CD4-positive, alpha-beta T cell treated with Interleukin-12 subunit alpha and Interleukin-12 subunit beta, for 1 hour (primary cell): ENCODE results near the gene LRRC14B.

Source experiments
- DNase-seq: peaks from one replicate; pipeline ENCODE4 v3.0.0-alpha.2; 2020

Gene LRRC14B

DNA sequence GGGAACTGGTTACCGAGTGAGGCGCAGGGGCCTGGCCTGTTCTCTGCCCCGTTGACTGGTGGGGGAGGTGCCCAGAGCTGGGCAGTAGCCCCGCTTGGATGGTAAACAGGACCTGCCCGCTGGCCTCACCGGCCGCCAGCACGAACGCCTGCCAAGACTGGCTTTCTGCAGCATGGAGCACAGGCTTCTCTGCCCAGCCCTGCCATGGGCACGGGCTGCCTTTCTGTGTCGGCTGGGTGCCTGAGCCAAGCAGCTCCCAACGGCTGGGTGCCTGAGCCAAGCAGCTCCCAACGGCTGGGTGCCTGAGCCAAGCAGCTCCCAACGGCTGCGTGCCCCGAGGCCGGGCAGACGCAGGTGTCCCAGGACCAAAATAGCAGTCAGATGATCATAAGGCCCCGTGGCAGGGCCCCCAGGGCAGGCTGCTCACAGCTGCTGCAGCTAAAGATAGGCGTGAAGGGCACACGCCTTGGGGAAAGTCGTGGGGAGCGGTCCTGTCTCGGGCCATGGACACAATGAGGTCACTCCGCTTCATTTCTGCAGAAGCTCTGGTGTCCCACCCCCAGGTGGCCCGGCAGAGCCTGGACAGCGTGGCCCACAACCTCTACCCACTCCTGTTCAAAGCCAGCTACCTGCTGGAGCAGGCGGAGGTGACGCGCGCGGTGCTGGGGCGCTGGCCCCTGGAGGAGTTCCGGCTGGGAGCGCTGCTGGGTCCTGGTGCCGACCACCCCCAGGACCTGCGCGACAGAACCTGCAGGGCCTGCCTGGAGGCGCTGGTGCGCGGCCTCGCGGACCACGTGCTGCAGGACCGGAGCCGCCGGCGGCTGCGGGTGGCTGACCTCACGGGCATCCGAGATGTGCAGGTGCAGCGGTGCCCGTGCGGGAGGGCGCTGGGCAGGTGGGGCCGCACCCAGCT, at the start of gene LRRC14B:
Gene LRRC14B (plus strand): TSS at position 460 of the 913 bp plus-strand sequence. CDS start 44 bp downstream, at position 504.
- no peak for DNase-seq

DNA sequence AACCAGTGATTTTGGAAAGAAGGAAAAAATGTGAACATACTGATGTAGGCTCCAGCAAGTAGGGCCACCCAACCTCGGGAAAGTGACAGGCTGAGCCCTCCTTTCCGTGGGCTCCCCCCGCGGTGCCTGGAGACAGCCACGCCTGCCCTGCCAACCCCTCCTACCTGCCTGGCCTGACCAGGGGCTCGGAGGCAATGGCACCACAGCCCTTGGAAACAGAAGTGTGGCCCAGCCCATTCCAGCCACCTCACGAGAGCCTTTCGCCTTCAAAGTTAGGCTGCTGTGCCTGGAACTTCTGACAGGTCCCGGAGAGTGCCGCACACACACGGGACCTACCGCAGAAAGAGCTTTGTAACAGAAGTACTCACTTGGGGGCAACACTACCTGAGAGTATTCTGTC, 49.5 kb upstream of the LRRC14B start:
- no peak for DNase-seq

- no peak for DNase-seq
These were observed 49.0 kb upstream of the LRRC14B start for GRCh38 chr5:142246-142810.

- DNase-seq: no peak
These were observed 48.3 kb upstream of the LRRC14B start for GRCh38 chr5:143041-143440.

DNA sequence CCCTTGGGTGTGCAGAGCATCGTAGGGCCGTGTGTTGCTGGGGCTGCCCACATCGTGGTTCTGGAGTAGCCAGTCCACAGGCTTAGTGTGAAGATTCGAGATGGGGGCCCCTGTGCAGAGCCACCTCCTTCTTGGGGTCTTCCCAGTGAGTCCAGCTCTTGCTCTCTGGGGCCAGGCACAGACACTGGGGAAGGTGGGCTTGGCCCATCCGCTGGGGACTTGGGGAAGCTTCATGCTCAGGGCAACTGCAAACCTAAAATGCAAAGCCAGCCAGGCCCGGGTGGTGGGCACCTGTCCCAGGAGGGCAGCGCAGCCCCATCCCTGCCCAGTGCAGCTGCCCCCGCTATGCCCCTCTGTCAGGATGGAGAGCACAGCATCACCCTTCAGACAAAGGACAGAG, 46.4 kb upstream of the LRRC14B start:
- DNase-seq: no peak

GRCh38 chr5:145585-146323, 45.5 kb upstream of the LRRC14B start:
- no peak for DNase-seq

GRCh38 chr5:147751-148150, 43.5 kb upstream of the LRRC14B start:
- no peak for DNase-seq

- DNase-seq: no peak
These were observed 41.4 kb upstream of the LRRC14B start for GRCh38 chr5:149745-150485.

DNA sequence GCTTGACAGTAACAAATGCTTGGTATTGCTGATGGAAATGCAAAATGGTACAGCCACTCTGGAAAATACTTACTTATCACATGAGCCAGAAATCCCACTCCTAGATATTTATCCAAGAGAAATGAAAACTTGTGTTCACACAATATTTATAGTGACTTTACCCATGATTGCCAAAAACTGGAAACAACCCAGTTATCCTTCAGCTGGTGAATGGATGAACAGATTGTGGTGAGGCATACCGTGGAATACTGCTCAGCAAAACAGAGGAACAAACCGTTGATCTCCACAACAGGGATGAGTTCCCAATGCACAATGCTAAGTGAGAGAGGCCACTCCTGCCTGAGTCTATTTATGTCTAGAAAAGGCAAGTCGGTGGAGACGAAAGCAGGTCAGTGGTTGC, 40.5 kb upstream of the LRRC14B start:
- DNase-seq: no peak

DNA sequence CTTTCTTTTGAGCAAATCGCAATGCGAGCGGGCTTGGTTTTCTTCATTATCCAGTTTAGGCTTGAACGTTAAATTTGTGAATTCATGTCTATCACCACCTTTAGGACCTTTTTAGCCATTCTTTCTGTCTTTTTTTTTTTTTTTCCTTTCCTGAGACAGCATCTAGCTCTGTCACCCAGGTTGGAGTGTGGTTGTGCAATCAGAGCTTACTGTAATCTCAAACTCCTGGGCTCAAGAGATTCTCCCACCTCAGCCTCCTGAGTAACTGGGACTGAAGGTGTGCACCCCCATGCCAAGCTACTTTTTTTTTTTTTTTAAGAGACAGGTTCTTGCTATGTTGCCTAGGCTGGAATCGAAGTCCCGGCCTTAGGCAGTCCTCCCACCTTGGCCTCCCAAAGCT, 39.2 kb upstream of the LRRC14B start:
- no peak for DNase-seq

DNA sequence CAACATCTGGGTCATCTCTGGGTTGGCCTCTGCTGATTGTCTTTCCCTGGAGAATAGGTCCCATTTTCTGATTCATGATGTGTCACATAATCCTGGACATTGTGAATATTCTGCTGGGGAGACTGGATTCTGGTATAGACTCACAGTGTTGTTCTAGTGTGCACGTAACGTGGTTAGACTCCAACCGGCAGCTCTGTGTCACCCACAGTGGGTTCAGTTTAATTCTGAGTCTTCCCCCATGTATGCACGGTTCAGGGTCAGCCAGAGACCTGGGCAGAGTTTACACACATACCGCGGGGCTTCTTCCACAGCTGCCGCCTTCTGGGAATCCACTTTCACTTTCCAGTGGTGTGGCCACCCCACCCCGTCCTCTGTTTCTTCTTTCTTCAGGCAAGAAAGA, 38.0 kb upstream of the LRRC14B start:
- no peak for DNase-seq

- no peak for DNase-seq
These were observed 37.1 kb upstream of the LRRC14B start for GRCh38 chr5:154236-154635.

GRCh38 chr5:154826-155225, 36.5 kb upstream of the LRRC14B start:
- no peak for DNase-seq

DNA sequence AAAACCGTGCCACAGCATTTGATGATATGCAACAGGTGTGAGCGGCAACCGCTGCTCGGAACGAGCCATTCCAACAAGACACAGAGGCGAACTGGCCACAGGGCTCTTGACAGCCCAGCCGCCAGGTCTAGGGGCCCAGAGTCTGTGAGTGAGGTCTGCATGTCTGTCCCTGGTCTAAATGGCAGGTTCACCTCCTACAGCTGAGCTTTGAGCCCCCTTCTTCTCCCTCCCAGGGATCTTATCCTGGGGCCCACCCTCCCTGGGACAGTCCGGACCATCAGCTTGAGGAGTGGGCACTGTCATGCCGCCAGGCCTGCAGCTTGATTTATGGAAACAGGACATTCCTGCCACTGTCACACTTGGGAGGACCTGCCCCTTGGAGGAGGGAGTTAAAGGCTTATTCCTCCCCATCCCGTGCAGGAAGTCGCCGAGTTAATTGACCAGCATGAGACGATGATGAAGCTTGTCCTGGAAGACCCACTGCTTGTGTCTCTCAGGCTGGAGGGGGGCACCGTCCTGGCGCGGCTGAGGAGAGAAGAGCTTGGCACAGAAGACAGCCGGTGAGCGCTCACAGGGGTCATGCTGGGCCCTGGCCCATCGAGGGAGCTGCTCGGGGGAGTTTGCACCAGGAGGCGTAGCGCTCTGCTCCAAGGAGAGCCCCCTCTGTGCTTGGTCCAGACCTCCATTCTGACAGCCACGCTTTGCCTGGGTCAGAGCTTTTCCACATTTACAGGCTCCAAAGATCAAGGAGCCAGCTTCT, 35.5 kb upstream of the LRRC14B start:
- no peak for DNase-seq

DNA sequence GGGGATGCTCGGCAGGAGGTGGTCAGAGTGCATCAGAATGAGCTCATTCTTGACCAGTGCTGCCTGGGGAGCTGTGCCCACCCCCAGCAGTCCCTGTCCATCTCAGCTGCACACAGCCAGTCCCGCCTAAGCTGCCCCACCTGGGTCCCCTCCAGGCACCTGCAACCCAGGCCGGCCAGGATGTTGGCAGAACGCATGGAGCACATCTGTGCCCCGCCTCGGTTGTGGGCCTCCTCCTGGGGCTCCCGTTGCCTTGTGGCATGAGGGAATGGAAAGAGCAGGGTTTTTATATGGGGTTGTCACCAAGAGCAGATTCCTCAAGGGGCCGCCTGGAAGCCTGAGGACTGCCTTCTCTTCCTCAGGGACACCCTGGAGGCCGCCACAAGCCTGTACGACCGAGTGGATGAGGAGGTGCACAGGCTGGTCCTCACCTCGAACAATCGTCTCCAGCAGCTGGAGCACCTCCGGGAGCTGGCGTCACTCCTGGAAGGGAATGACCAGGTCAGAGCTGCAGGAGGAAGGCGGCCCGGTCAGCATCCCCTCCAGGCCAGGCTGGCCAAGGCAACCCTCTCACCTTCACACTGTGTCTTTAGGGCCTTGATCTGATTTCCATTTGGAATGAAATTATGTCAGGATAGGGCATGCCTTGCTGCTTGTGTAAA, 34.8 kb upstream of the LRRC14B start:
- DNase-seq: no peak

- DNase-seq: no peak
These were observed 34.1 kb upstream of the LRRC14B start for GRCh38 chr5:157126-157715.

DNA sequence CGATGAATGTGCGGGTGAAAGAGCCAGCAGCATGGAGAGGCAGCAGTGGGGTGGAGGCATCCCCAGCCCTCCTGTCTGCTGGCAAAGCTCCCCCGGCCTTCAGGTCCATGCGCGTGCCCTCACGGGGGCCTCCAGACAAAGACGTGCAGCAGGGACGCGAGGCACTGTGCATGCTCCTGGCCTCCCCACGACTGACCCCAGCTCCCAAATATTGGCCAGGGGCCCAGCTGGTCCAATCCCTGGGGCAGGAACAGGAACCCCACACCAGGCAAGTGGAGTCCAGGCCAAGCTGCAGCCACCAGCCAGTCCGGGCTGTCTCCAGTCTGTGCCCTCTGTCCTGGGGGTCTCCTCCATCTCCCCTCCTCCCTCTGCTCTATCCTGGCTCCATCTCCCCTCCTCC, 33.5 kb upstream of the LRRC14B start:
- DNase-seq: no peak

- no peak for DNase-seq
These were observed 32.4 kb upstream of the LRRC14B start for GRCh38 chr5:158807-159447.

- DNase-seq: no peak
These were observed 31.7 kb upstream of the LRRC14B start for GRCh38 chr5:159448-160172.

DNA sequence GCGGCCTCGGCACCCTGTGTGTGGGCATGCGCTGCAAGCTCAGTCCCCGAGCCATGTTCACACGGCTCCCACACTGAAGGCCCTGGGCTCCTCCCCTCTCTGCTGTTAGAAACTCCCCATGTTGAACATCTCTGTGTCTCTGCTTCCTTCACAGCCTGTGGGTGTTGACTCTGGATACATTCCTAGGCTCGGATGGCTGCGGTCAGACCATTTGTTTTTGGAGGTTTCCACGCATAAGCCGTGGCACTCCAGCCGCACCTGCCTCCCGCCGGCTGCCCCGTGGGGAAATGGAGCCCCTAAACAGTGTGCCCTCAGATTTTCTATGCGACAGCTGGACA, 31.2 kb upstream of the LRRC14B start:
- DNase-seq: no peak
